Smooth muscle cell (in vitro differentiated cells): ENCODE data around the gene C19orf85. TPM values are rescaled to one million over a fixed set of nuclear protein-coding genes. Genes with fewer than 3 reads are reported as not detected.

Experiments
- DNase-seq: peaks from one replicate; lab custom pipeline; 2025; ENCODE audit not compliant: unreplicated experiment; lab: John Stamatoyannopoulos, UW
- H2AFZ ChIP-seq: fragments of 200-600 bp; sonication (generic); 2 replicates; pipeline ENCODE4 v1.6.0; 2016; ENCODE audit warnings: antibody characterized with exemption, low read depth, mild to moderate bottlenecking
- H3F3A ChIP-seq: fragments of 200-600 bp; sonication (generic); 2 replicates; pipeline ENCODE4 v1.6.0; 2017; ENCODE audit warnings: antibody characterized with exemption, low read depth
- H3K27ac ChIP-seq: fragments of 200-600 bp; sonication (generic); 2 replicates; pipeline ENCODE4 v1.5.1; 2016; ENCODE audit warnings: low read depth, mild to moderate bottlenecking
- H3K27me3 ChIP-seq: fragments of 200-600 bp; sonication (generic); 2 replicates; pipeline ENCODE4 v1.6.1; 2016; ENCODE audit warnings: low read depth, mild to moderate bottlenecking
- H3K36me3 ChIP-seq: fragments of 200-600 bp; sonication (generic); 2 replicates; pipeline ENCODE4 v1.5.1; 2016; ENCODE audit warnings: low read depth
- H3K4me1 ChIP-seq: fragments of 200-600 bp; sonication (generic); 2 replicates; pipeline ENCODE4 v1.5.1; 2016; ENCODE audit warnings: low read depth
- H3K4me2 ChIP-seq: fragments of 200-600 bp; sonication (generic); 2 replicates; pipeline ENCODE4 v1.6.0; 2016; ENCODE audit warnings: mild to moderate bottlenecking
- H3K4me3 ChIP-seq: fragments of 200-600 bp; sonication (generic); 2 replicates; pipeline ENCODE4 v1.5.1; 2016; ENCODE audit warnings: mild to moderate bottlenecking
- H3K79me2 ChIP-seq: fragments of 200-600 bp; sonication (generic); 2 replicates; pipeline ENCODE4 v1.6.0; 2016; ENCODE audit warnings: low read depth, mild to moderate bottlenecking
- H3K9ac ChIP-seq: fragments of 200-600 bp; sonication (generic); 2 replicates; pipeline ENCODE4 v1.6.0; 2016; ENCODE audit warnings: low read depth
- H3K9me3 ChIP-seq: fragments of 200-600 bp; sonication (generic); replicated peaks from 2 replicates; pipeline ENCODE4 v1.5.1; 2016; ENCODE audit warnings: low read depth
- H4K20me1 ChIP-seq: fragments of 200-600 bp; sonication (generic); 2 replicates; pipeline ENCODE4 v1.6.0; 2016; ENCODE audit warnings: low read depth
- WGBS: methylation state at CpG from one replicate; pipeline ENCODE4 v1.1.7; 2016; ENCODE audit warnings: low lambda C conversion rate; 5-methylcytosine and 5-hydroxymethylcytosine counted together
- polyA plus RNA-seq: library from polyadenylated mRNA; unstranded; fragments of >200 nt; fragmentation: Nextera tagmentation; extraction: Ambion mirVana; gene quantifications from 2 replicates; pipeline ENCODE4 v1.2.1, GENCODE V29; 2016
- total RNA-seq: library from RNA; depleted of rRNA; stranded (reverse); fragments of >200 nt; gene quantifications from 2 replicates; pipeline ENCODE4 v1.2.3, GENCODE V29; 2014
- TF ChIP-seq, protein P1 (sequence below): fragments of 200-600 bp; sonication (generic); IDR thresholded peaks from 2 replicates; pipeline ENCODE4 v1.5.1; 2017; ENCODE audit warnings: borderline replicate concordance, mild to moderate bottlenecking, antibody characterized with exemption; ENCODE audit not compliant: insufficient read depth, poor library complexity, severe bottlenecking

C19orf85 gene
- total and polyA plus RNA-seq, 2 experiments from 2014 or later = not detected

- Histone ChIP-seq H3K4me3 (no peak overlapping the region), H3K79me2 (no peaks in the 10 kb centered on the region), H3K4me2 (no peak overlapping the region), H4K20me1 (peaks cover 24% of the 10 kb centered on the region), H3K9ac (no peak overlapping the region), H3K4me1 (peaks cover 4% of the 10 kb centered on the region), H3K36me3 (no peaks in the 10 kb centered on the region), H3K9me3 (no peaks in the 10 kb centered on the region), H3K27ac (no peak overlapping the region), H3F3A (no peaks in the 10 kb centered on the region), H3K27me3 (peaks cover 14% of the 10 kb centered on the region), H2AFZ (no peak overlapping the region)
- 73% methylated on average over 8 of the region's 8 CpGs for WGBS
- no peak for DNase-seq
- TF ChIP-seq, protein P1, sequence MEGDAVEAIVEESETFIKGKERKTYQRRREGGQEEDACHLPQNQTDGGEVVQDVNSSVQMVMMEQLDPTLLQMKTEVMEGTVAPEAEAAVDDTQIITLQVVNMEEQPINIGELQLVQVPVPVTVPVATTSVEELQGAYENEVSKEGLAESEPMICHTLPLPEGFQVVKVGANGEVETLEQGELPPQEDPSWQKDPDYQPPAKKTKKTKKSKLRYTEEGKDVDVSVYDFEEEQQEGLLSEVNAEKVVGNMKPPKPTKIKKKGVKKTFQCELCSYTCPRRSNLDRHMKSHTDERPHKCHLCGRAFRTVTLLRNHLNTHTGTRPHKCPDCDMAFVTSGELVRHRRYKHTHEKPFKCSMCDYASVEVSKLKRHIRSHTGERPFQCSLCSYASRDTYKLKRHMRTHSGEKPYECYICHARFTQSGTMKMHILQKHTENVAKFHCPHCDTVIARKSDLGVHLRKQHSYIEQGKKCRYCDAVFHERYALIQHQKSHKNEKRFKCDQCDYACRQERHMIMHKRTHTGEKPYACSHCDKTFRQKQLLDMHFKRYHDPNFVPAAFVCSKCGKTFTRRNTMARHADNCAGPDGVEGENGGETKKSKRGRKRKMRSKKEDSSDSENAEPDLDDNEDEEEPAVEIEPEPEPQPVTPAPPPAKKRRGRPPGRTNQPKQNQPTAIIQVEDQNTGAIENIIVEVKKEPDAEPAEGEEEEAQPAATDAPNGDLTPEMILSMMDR = no peak
These were observed 5.0 kb downstream of the C19orf85 start for GRCh38 chr19:55459551-55459949.

DNA sequence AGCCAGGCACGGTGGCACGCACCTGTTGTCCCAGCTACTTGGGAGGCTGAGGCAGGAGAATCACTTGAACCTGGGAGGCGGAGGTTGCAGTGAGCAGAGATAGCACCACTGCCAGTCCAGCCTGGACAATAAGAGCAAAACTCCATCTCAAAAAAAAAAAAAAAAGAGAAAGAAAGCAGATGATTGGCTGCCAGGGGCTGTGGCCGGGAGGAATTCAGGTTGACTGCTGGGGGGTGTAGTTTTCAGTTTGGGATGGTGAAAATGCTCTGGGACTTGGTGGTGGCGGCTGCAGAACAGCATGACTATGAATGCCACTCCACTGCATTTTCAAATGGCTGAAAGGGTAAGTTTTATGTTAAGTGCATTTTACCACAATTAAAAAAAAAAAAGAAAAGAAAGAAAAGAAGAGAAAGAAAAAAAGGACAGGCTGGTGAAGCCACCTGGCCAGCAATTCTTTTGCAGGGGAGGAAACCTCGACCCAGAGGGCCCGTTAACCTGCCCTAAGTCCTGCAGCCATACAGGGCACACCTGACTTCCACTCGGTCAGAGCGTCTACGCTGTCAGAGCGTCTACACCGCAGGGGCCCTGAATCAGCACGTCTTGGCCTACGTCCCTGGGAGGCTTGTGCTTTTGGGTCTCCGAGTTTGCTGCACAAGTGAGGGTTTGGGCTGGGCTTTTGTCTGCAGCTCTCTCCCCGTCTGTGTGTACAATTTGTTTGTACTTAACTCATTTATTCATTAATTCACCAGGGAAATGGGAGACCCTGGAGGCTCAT, 6.7 kb downstream of the C19orf85 start:
- H3K4me2 ChIP-seq = no peak overlapping the region
- no peaks in the 10 kb centered on the region for H3K79me2 ChIP-seq
- no peaks in the 10 kb centered on the region for H3K9me3 ChIP-seq
- peaks cover 4% of the 10 kb centered on the region for H3K4me1 ChIP-seq
- WGBS = 91% methylated on average over 16 of the region's 16 CpGs
- no peak overlapping the region for H3K9ac ChIP-seq
- peaks cover 6% of the 10 kb centered on the region for H3F3A ChIP-seq
- no peak overlapping the region for H2AFZ ChIP-seq
- peaks cover 36% of the 10 kb centered on the region for H4K20me1 ChIP-seq
- DNase-seq = no peak
- H3K27me3 ChIP-seq = peaks cover 7% of the 10 kb centered on the region
- TF ChIP-seq, protein P1 = no peak
- H3K4me3 ChIP-seq = no peak overlapping the region
- H3K36me3 ChIP-seq = no peaks in the 10 kb centered on the region
- H3K27ac ChIP-seq = no peak overlapping the region

GRCh38 chr19:55456347-55456746, 8.2 kb downstream of the C19orf85 start:
- WGBS = 94% methylated on average over 14 of the region's 14 CpGs
- no peak overlapping the region for H3K9ac ChIP-seq
- peaks cover 18% of the 10 kb centered on the region for H3K27me3 ChIP-seq
- H3K4me3 ChIP-seq = no peak overlapping the region
- no peak overlapping the region for H3K27ac ChIP-seq
- H3F3A ChIP-seq = peaks cover 6% of the 10 kb centered on the region
- DNase-seq = no peak
- no peak overlapping the region for H3K4me2 ChIP-seq
- H2AFZ ChIP-seq = no peak overlapping the region
- peaks cover 16% of the 10 kb centered on the region for H3K4me1 ChIP-seq
- no peaks in the 10 kb centered on the region for H3K79me2 ChIP-seq
- H3K9me3 ChIP-seq = no peaks in the 10 kb centered on the region
- peaks cover 37% of the 10 kb centered on the region for H4K20me1 ChIP-seq
- TF ChIP-seq, protein P1 = no peak
- no peaks in the 10 kb centered on the region for H3K36me3 ChIP-seq
